Tibial nerve (tissue), 4 donors: ENCODE measurements around the gene HTR2A.

Experiments used
- EP300 ChIP-seq, 2 donors: sonication (generic); formaldehyde crosslinking; IDR thresholded peaks; one replicate each; pipeline ENCODE4 v1.6.1; 2017; ENCODE audit warnings: antibody characterized with exemption in 2 of 2, mild to moderate bottlenecking in 1 of 2
- POLR2A ChIP-seq, 2 donors: fragments of 450-650 bp; IDR thresholded peaks; one replicate each; pipeline ENCODE4 v1.6.1; 2017; ENCODE audit warnings: antibody characterized with exemption in 2 of 2, mild to moderate bottlenecking in 2 of 2, moderate library complexity in 2 of 2
- TF ChIP-seq, protein P1 (sequence below), 5 experiments: fragments of 200-600 bp in 3 of 5; fragments of 450-650 bp in 2 of 5; sonication (generic) in 3 of 5; IDR thresholded peaks; one replicate each; pipeline ENCODE4 v1.5.1; 2016 to 2019; ENCODE audit warnings: antibody characterized with exemption in 5 of 5, mild to moderate bottlenecking in 3 of 5, moderate library complexity in 2 of 5

DNA sequence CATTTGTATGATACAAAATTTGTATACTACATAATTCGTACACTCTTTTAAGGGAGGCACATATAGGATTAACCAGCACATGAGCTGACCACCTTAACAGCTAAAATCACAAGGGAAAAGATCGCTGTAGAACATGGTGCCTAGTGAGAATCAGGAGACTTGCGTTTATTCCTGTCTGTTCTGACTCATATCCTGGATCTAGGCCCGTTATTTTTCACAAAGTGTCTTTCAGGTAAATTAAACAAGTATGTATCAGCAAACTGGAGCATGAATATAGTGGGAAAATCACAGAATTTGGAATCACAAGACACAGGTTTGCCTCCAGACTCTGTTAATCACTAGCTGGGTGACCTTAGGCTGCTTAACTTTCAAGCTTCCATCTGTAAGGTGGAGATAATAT, 52.4 kb downstream of the HTR2A start:
- no peak for TF ChIP-seq POLR2A (IDR thresholded peaks at IDR 0.05)
- TF ChIP-seq, protein P1, sequence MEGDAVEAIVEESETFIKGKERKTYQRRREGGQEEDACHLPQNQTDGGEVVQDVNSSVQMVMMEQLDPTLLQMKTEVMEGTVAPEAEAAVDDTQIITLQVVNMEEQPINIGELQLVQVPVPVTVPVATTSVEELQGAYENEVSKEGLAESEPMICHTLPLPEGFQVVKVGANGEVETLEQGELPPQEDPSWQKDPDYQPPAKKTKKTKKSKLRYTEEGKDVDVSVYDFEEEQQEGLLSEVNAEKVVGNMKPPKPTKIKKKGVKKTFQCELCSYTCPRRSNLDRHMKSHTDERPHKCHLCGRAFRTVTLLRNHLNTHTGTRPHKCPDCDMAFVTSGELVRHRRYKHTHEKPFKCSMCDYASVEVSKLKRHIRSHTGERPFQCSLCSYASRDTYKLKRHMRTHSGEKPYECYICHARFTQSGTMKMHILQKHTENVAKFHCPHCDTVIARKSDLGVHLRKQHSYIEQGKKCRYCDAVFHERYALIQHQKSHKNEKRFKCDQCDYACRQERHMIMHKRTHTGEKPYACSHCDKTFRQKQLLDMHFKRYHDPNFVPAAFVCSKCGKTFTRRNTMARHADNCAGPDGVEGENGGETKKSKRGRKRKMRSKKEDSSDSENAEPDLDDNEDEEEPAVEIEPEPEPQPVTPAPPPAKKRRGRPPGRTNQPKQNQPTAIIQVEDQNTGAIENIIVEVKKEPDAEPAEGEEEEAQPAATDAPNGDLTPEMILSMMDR (IDR thresholded peaks at IDR 0.05): no peak
- TF ChIP-seq EP300 (IDR thresholded peaks at IDR 0.05): no peak
